Osteoblast (primary cell): ENCODE data around the gene ADGRL3. TPM values are rescaled to one million over a fixed set of nuclear protein-coding genes. Genes with fewer than 3 reads are reported as not detected.

Experiments used
- DNase-seq: peaks from one replicate; pipeline ENCODE4 v3.0.0; 2011; ENCODE audit warnings: low spot score, mixed read lengths; ENCODE audit not compliant: insufficient read length; ENCODE audit errors: missing footprints
- H2AFZ ChIP-seq: 2 replicates; pipeline ENCODE4 v1.6.0; 2011; ENCODE audit warnings: mild to moderate bottlenecking, low read length
- H3K27ac ChIP-seq: 2 replicates; pipeline ENCODE4 v1.5.1; 2011; ENCODE audit warnings: mild to moderate bottlenecking, low read depth, low read length, moderate library complexity
- H3K27me3 ChIP-seq: 2 replicates; pipeline ENCODE4 v1.6.0; 2012; ENCODE audit warnings: mild to moderate bottlenecking, control low read depth, inconsistent platforms, low read length, moderate library complexity; ENCODE audit not compliant: insufficient read depth
- H3K36me3 ChIP-seq: 2 replicates; pipeline ENCODE4 v1.5.1; 2011; ENCODE audit warnings: mild to moderate bottlenecking, low read length, control low read depth, moderate library complexity; ENCODE audit not compliant: insufficient read depth
- H3K4me1 ChIP-seq: 2 replicates; pipeline ENCODE4 v1.5.1; 2011; ENCODE audit warnings: mild to moderate bottlenecking, low read length, control low read depth, moderate library complexity; ENCODE audit not compliant: insufficient read depth
- H3K4me2 ChIP-seq: 2 replicates; pipeline ENCODE4 v1.6.0; 2011; ENCODE audit warnings: mild to moderate bottlenecking, low read length; ENCODE audit not compliant: insufficient read depth
- H3K4me3 ChIP-seq: fragments of 200-600 bp; sonication (generic); 3 replicates; pipeline ENCODE4 v1.5.1; 2012; ENCODE audit warnings: mild to moderate bottlenecking, low read length, inconsistent platforms; ENCODE audit not compliant: insufficient read depth
- H3K79me2 ChIP-seq: 2 replicates; pipeline ENCODE4 v1.6.0; 2012; ENCODE audit warnings: mild to moderate bottlenecking, low read length, control low read depth, inconsistent platforms; ENCODE audit not compliant: insufficient read depth
- H3K9me3 ChIP-seq: 2 replicates; pipeline ENCODE4 v1.5.1; 2011; ENCODE audit warnings: low read depth, low read length, control low read depth
- H4K20me1 ChIP-seq: 2 replicates; pipeline ENCODE4 v1.6.0; 2012; ENCODE audit warnings: mild to moderate bottlenecking, low read length, control low read depth; ENCODE audit not compliant: insufficient read depth
- total RNA-seq: library from RNA; depleted of rRNA; stranded (reverse); fragments of >200 nt; gene quantifications from 2 replicates; pipeline ENCODE4 v1.2.3, GENCODE V29; 2012
- TF ChIP-seq, protein P1 (sequence below): IDR thresholded peaks from 2 replicates; pipeline ENCODE4 v1.5.1; 2011; ENCODE audit warnings: mild to moderate bottlenecking, low read depth, low read length, moderate library complexity; ENCODE audit errors: extremely low read depth

ADGRL3 gene
- total RNA-seq, 1 donor = not detected

DNA sequence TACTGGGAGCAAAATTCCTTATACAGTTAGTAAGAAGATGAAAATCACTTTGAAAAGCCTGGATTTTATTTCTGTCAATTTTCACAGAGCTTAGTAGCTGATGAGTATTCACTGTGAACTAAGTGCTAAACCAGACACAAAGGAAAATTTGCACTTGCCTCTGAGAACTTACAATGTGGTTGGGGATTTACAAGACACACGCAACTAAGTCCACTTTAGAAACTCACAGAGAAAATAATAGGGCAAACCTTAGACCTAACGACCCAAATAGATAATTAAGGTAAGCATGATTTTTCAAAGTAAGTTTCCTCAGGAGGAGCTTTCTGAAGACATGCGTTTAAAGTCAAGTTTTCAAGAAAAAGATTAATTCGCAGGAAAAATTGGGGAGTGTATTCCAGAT is 708.9 kb downstream of the ADGRL3 start:
- Histone ChIP-seq H3K4me1 (no peaks in the 10 kb centered on the region), H2AFZ (no peak overlapping the region), H3K79me2 (no peaks in the 10 kb centered on the region), H4K20me1 (no peaks in the 10 kb centered on the region), H3K4me3 (no peak overlapping the region), H3K36me3 (no peaks in the 10 kb centered on the region), H3K9me3 (no peaks in the 10 kb centered on the region), H3K4me2 (no peak overlapping the region), H3K27me3 (no peaks in the 10 kb centered on the region), H3K27ac (no peak overlapping the region)
- DNase-seq = no peak
- TF ChIP-seq, protein P1, sequence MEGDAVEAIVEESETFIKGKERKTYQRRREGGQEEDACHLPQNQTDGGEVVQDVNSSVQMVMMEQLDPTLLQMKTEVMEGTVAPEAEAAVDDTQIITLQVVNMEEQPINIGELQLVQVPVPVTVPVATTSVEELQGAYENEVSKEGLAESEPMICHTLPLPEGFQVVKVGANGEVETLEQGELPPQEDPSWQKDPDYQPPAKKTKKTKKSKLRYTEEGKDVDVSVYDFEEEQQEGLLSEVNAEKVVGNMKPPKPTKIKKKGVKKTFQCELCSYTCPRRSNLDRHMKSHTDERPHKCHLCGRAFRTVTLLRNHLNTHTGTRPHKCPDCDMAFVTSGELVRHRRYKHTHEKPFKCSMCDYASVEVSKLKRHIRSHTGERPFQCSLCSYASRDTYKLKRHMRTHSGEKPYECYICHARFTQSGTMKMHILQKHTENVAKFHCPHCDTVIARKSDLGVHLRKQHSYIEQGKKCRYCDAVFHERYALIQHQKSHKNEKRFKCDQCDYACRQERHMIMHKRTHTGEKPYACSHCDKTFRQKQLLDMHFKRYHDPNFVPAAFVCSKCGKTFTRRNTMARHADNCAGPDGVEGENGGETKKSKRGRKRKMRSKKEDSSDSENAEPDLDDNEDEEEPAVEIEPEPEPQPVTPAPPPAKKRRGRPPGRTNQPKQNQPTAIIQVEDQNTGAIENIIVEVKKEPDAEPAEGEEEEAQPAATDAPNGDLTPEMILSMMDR = no peak

GRCh38 chr4:61911313-61911756 is 711.2 kb downstream of the ADGRL3 start:
- Histone ChIP-seq H3K27me3 (no peaks in the 10 kb centered on the region), H4K20me1 (no peaks in the 10 kb centered on the region), H2AFZ (no peak overlapping the region), H3K4me3 (no peak overlapping the region), H3K4me1 (no peaks in the 10 kb centered on the region), H3K27ac (no peak overlapping the region), H3K4me2 (no peak overlapping the region), H3K79me2 (no peaks in the 10 kb centered on the region), H3K9me3 (no peaks in the 10 kb centered on the region), H3K36me3 (no peaks in the 10 kb centered on the region)
- TF ChIP-seq, protein P1 = no peak
- DNase-seq = no peak

GRCh38 chr4:61913619-61914018 is 713.5 kb downstream of the ADGRL3 start:
- Histone ChIP-seq H3K27ac (no peak overlapping the region), H3K27me3 (no peaks in the 10 kb centered on the region), H3K9me3 (no peaks in the 10 kb centered on the region), H3K36me3 (no peaks in the 10 kb centered on the region), H3K4me2 (no peak overlapping the region), H3K79me2 (no peaks in the 10 kb centered on the region), H2AFZ (no peak overlapping the region), H3K4me3 (no peak overlapping the region), H4K20me1 (no peaks in the 10 kb centered on the region), H3K4me1 (no peaks in the 10 kb centered on the region)
- DNase-seq = no peak
- TF ChIP-seq, protein P1 = no peak

- Histone ChIP-seq H3K9me3 (no peaks in the 10 kb centered on the region), H3K79me2 (no peaks in the 10 kb centered on the region), H2AFZ (no peak overlapping the region), H3K4me1 (no peaks in the 10 kb centered on the region), H3K4me2 (no peak overlapping the region), H3K27ac (no peak overlapping the region), H4K20me1 (no peaks in the 10 kb centered on the region), H3K27me3 (no peaks in the 10 kb centered on the region), H3K36me3 (no peaks in the 10 kb centered on the region), H3K4me3 (no peak overlapping the region)
- TF ChIP-seq, protein P1 = no peak
- DNase-seq = no peak
Measured at GRCh38 chr4:61915501-61915900, 715.4 kb downstream of the ADGRL3 start.
